Prostate gland (tissue), 2 donors: Measurements from ENCODE around the gene ADRM1.

Source experiments
- CTCF ChIP-seq, 4 experiments: fragments of 200-600 bp in 2 of 4; fragments of 450-650 bp in 2 of 4; sonication (generic) in 2 of 4; IDR thresholded peaks; 1 replicate in 3 of 4; 2 replicates in 1 of 4; pipeline ENCODE4 v1.5.1; 2016 to 2019; ENCODE audit warnings: antibody characterized with exemption in 4 of 4, mild to moderate bottlenecking in 2 of 4, moderate library complexity in 2 of 4
- POLR2A ChIP-seq: fragments of 450-650 bp; IDR thresholded peaks from one replicate; pipeline ENCODE4 v1.6.1; 2016; ENCODE audit warnings: antibody characterized with exemption, mild to moderate bottlenecking
- POLR2AphosphoS5 ChIP-seq: sonication (generic); formaldehyde crosslinking; IDR thresholded peaks from one replicate; pipeline ENCODE4 v1.6.1; 2017; ENCODE audit warnings: antibody characterized with exemption

- TF ChIP-seq CTCF (IDR thresholded peaks at IDR 0.05): no peak
- TF ChIP-seq POLR2AphosphoS5: no peak
- no peak for TF ChIP-seq POLR2A
Observed at GRCh38 chr20:62273416-62273815, 29.4 kb upstream of the ADRM1 start.
